CD4-positive, alpha-beta T cell treated with Interleukin-21 for 1 hour (primary cell): ENCODE results near the gene TMEM59L.
"Not testable (repeated sequence)": the region's sequence is repeated elsewhere in the genome, so short reads cannot be mapped to it uniquely, and the experiment has no call there.

ENCODE experiments used
- DNase-seq: peaks from one replicate; pipeline ENCODE4 v3.0.0-alpha.2; 2020

Gene TMEM59L

GRCh38 chr19:18594096-18594823, 18.4 kb upstream of the TMEM59L start:
- DNase-seq: peak; percentile 75

DNA sequence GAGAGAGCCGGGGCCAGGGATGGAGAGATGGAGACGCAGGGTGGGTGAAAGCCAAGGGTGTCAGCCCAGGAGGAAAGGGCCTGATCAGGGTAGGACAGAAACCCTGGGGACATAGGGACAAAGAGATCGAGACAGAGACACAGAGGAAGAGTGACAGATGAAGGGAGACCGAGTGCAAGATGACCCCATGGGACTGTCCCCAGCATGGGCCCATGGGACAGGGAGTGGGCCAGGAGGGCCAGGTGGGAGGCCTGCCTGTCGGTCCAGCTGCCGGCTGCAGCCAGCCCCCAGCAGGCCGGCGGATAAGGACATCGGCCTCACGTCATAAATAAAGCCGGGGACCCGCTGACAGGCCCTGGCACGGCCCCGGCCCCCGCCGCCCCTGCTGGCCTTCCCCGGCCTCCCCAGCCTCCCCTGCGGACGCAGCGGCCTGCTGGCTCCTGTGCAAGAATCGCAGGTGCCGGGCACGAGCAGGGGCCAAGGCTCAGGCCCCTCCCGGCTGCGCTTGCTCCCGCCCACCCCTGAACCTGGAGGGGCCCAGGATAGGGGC, 17.8 kb upstream of the TMEM59L start:
- DNase-seq: no peak

- DNase-seq: no peak
Observed at GRCh38 chr19:18595475-18595874, 17.2 kb upstream of the TMEM59L start.

GRCh38 chr19:18596752-18597157, 15.9 kb upstream of the TMEM59L start:
- DNase-seq: no peak

DNA sequence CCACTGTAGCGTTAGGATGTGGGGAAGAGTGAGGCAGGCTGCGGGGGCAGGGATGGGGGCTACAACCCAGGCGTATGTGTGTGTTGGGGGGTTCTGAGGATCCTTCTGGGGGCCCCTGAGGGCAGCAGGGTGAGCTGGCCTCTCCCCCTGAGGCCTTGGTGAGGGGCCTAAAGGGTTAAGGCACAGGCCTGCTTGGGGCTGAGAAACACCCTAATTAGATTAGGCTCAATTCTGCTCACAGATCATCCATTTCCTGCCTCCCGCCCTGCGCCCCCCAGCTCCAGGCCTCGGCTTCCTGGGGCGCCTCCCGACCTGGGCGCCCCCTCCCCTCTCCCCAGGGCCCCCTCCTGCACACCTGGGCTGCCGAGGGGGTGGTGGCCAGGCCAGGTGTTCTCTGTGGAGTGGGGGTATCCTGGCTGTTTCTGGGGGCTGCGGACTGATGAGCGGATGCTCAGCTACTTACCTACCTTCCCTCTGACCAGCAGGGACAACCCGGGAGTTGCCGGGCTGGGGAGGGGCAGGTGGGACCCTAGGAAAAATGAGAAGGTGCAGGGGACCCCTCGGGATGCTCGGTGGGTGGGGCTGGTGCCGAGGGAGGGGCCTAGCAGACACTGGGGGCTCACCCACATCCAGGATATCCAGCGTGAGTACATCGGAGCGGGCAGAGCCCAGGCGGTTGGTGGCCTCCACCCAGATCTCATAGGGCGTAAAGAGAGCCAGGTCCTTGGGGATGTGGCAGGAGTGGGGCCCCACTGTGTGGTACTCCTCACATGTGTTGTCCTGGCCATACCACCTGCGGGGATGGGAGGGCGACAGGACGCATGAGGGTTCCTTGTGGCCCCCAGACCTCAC, 14.6 kb upstream of the TMEM59L start:
- DNase-seq: no peak

DNA sequence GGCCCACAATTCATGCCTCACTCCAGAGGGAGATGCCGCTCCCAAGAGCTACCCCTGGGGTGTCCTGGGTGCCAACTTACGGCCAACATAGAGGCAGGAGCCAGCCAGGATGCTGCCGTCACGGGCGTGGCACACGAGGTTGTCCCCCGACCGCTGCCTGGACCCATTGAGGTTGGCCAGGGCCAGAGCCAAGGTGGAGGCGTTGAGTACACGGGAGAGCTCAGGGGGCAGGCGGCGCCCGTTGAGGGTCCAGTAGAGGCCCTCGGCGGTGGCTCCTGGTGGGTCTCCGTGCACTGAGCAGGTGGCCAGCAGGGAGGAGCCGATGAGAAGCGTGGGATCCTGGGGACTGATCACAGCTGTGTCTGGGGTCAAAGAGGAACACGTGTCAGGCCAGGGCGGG, 13.2 kb upstream of the TMEM59L start:
- DNase-seq: no peak

- not testable (repeated sequence) for DNase-seq
Observed at GRCh38 chr19:18600692-18601397, 11.8 kb upstream of the TMEM59L start.

GRCh38 chr19:18601875-18602274, 10.8 kb upstream of the TMEM59L start:
- DNase-seq: no peak

GRCh38 chr19:18603255-18603957, 9.3 kb upstream of the TMEM59L start:
- DNase-seq: no peak

DNA sequence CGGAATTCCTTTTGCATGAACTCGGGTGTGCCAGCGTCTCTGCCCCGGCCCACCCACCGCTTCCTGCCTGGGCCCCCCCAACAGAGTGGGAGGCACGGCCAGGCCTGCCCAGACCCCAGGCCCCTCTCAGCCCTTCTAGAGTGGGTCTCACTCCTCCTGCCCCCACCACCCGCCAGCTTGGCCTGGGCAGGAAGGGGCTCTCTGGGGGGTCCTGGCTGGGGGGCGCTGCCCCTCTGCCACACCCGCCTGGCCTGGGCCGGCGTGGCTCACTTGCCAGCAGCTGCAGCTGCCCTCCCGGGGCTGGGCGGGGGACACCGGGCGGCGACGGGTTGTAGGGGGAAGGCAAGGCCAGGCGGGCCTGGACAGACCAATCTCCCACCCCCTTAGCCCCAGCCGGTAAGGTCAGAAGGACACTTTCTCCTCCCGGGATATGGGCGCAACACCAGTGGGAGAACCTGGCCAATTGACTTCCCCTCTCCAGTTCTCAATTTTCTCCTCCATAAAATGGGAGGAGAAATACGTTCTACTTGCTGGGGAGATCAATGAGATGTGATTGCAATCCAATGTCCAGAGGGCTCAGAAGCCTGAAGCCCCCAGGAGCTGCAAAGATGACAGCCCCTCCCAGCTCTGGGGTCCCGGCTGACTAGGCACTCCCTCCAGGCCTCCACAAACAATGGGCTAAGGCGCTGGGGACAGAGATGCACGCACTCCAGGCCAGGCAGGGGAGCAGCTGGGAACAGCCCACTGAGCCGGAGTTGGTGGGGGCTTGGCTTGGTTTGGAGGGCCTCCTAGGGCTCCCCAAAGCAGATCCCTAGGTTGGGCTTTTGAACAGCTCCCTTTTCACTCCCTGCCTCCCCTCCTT, 8.5 kb upstream of the TMEM59L start:
- DNase-seq: no peak

DNA sequence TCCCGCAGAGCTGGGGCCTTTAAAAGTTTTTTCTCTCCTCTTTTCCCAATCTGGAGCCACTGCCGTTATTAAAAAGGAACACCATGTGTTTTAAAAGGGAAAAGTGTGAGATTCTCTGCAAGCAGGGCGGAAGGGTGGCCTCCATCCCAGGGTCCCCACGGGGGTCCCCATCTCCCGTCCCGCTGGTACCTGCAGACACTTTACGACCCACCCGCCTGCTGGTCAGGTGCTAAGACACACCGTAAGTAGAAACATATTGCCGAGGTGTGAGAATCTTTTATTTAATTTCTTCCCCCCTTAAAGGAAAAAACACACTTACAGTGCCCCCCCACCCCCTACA, 7.9 kb upstream of the TMEM59L start:
- no peak for DNase-seq

- DNase-seq: no peak
Observed at GRCh38 chr19:18605196-18605545, 7.5 kb upstream of the TMEM59L start.

GRCh38 chr19:18605546-18606280, 7.0 kb upstream of the TMEM59L start:
- DNase-seq: no peak

- no peak for DNase-seq
Observed at GRCh38 chr19:18606281-18607225, 6.1 kb upstream of the TMEM59L start, which contains the start of gene CRLF1. CRLF1 (minus strand) TSS chr19:18606799; CDS start chr19:18606656, 143 bp downstream.

DNA sequence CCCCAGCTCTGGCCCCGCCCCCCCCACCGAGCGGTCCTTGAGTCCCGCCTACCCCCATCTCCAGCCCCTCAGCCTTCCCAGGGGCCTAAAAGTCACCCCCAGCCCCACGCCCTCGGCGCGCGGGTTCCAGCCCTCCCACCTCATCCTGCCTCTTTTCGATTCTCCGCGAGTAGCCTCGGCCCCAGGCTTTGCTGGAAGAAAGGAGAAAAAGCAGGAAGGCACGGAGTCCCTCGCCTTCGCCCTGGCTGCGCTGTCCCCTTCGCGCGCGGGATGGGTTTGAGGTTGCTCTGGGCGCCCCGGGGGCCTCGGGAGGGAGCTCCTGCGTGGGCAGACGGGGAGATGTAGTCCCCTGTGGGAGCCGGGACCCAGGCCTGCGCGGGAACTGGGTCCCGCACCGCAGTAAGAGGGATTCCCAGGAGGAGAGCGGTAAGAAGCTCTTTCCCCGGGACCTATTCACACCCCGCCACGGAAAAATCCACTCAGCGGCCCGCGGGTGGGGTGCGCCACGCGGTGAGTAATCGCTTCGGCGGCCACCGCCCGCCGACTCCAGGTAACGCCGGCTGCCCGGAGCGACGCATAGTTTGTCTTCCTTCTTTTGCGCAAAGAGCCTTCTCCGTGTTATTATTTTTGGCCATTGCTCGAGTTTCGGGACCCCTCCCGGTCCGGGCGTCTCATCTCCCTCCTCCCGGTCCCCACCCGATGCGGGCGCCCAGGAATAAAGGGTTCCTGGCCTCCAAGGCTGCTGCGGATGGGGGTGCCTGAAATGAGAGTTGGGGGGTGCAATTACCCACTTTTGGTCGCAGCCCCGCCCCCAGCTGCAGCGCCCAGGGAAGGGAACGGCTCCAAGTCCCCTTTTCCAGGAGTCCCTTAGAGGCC, 5.2 kb upstream of the TMEM59L start:
- DNase-seq: no peak

DNA sequence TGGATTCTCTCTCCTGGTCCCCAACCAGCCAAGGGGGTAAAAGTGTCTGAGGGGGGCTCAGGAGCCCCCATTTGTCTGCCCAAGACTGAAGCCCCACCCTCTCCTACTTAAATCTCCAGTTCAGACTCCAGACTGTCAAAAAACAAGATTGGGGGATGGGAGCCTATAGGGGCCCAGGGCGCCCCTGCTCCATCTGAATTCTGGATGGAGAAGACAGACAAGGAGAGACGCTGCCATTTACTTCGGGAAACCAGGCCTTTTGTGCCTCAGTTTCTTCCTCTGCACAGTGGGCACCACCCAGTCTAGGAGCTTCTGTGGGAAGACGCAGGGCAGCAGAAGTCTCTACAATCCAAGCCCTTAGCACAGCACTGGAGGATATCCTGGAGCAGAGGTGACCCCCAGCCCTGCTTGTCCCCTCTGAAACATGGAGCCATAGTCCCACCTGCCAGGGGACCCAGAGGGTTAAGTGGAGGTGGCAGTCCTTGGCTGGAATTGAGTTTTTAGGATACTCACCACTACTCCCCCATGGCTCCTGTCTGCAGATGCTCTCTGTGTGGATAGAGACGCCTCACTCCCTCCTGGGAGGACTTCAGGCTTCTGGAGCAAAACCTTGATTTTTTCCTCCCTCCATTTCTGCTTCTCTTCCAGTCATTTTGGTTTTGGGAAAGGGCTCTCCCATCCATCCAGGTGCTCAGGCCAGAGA, 4.4 kb upstream of the TMEM59L start:
- no peak for DNase-seq

- no peak for DNase-seq
Observed at GRCh38 chr19:18608805-18609716, 3.6 kb upstream of the TMEM59L start.
